ENCODE measurements around the gene PNCK. TPM values are rescaled to one million over a fixed set of nuclear protein-coding genes. Genes with fewer than 3 reads are reported as not detected.

PNCK gene
- total and polyA plus RNA-seq, 2 of the 13 experiments (the other 11 are each of a cell fraction or from before 2014, with no cell fraction given), result 33.1 TPM; not detected in 1

DNA sequence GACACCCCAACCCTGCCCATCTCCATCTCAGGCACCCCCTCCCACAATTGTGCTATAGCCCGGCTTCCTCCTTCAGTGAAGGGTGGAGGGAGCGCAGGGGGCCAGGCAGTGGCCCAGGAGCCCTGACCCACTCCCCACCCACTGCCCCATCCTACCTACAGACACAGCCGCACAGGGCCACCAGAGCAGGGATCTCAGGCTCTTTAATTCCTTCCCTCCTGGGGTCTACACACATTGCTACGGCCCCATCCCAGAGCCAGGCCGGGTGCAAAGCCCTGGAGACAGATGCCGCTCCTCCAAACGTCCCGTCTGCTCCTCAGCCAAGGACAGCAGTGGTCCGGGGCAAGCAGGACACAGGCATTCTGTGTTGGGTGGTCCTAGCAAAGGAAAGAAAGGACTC is 39.4 kb downstream of the PNCK start:
- no peaks in the 10 kb centered on the region for H3K79me2 ChIP-seq (ENCODE audit: insufficient read depth, low read length)
- DNase-seq (ENCODE audit: low spot score) (no peak), FAIRE-seq (no peak), ATAC-seq (no peak)
- no peaks in the 10 kb centered on the region for H3K9me3 ChIP-seq (ENCODE audit: low read length)
- no TSS peak for BruUV-seq (replicated peaks)
- POLR2A ChIA-PET, result interaction anchor here (2.1 to 4.2 kb wide), 4 partner anchors 8 to 24 kb away, joined by 5 to 156 read pairs (median 42); partner anchors contain the start of gene DUSP9
- intact Hi-C loops (cut with micrococcal nuclease; ENCODE audit: unreplicated experiment) (no loop called here), in situ Hi-C loops (cut with HindIII; ENCODE audit: extremely low pct_ligation_motif_present, low pct_unique_long_range_greater_than_20kb) (no loop called here)
- no peaks in the 10 kb centered on the region for H3K27me3 ChIP-seq (ENCODE audit: control insufficient read depth in 1 of 2, insufficient read depth in 2 of 2, low read length in 2 of 2)
- H3K36me3 ChIP-seq (replicated peaks in 1 of 2; ENCODE audit: control insufficient read depth in 1 of 2, insufficient read depth in 2 of 2, low read length in 2 of 2), result no peaks in the 10 kb centered on the region
- no peak overlapping the region for H3K4me3 ChIP-seq (replicated peaks in 1 of 3; ENCODE audit: insufficient read depth in 1 of 3, low read depth in 2 of 3, low read length in 3 of 3)
- CTCF ChIA-PET (ENCODE audit: low intra/inter-chr PET ratio, low total read pairs), result no interaction called here
- H2AFZ ChIP-seq (ENCODE audit: low read length), result no peak overlapping the region
- H3K4me2 ChIP-seq (ENCODE audit: low read depth, low read length), result peak overlapping the region; percentile 39; the same call in 1 of the 2 replicates
- H3K27ac ChIP-seq (ENCODE audit: extremely low read length, insufficient read depth, low read length), result peak overlapping the region; percentile 35
- H3K9ac ChIP-seq (ENCODE audit: insufficient read depth, low read depth, low read length), result no peak overlapping the region
- no peaks in the 10 kb centered on the region for H4K20me1 ChIP-seq (ENCODE audit: insufficient read depth, low read length)
- WGBS (ENCODE audit: low lambda C conversion rate), result 100% methylated on average over 3 of the region's 9 CpGs
- no peak for TF ChIP-seq ZNF713 (CRISPR knock-in tag; IDR thresholded peaks at IDR 0.05)
- no peak for TF ChIP-seq HDAC6 (IDR thresholded peaks at IDR 0.05; ENCODE audit: low read depth, low read length)
- TF ChIP-seq SMAD3 (CRISPR knock-in tag; IDR thresholded peaks at IDR 0.05), result no peak
- TF ChIP-seq, protein P1, sequence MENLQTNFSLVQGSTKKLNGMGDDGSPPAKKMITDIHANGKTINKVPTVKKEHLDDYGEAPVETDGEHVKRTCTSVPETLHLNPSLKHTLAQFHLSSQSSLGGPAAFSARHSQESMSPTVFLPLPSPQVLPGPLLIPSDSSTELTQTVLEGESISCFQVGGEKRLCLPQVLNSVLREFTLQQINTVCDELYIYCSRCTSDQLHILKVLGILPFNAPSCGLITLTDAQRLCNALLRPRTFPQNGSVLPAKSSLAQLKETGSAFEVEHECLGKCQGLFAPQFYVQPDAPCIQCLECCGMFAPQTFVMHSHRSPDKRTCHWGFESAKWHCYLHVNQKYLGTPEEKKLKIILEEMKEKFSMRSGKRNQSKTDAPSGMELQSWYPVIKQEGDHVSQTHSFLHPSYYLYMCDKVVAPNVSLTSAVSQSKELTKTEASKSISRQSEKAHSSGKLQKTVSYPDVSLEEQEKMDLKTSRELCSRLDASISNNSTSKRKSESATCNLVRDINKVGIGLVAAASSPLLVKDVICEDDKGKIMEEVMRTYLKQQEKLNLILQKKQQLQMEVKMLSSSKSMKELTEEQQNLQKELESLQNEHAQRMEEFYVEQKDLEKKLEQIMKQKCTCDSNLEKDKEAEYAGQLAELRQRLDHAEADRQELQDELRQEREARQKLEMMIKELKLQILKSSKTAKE (CRISPR knock-in tag; IDR thresholded peaks at IDR 0.05; ENCODE audit: borderline replicate concordance), result no peak
- no peak for TF ChIP-seq BCL3 (CRISPR knock-in tag; IDR thresholded peaks at IDR 0.05)
- no peak for TF ChIP-seq ZNF234 (CRISPR knock-in tag; conservative IDR thresholded peaks at IDR 0.05)
- no peak for TF ChIP-seq SP1 (IDR thresholded peaks at IDR 0.05)
- no peak for TF ChIP-seq SP1 (CRISPR knock-in tag; IDR thresholded peaks at IDR 0.05)
- H3K4me1 ChIP-seq (ENCODE audit: insufficient read depth, low read length), result peaks cover 80% of the 10 kb centered on the region

Data from HepG2 (cell line).